GM12878 (cell line): ENCODE data around the gene TADA1. TPM values are rescaled to one million over a fixed set of nuclear protein-coding genes. Genes with fewer than 3 reads are reported as not detected.

Experiments used
- ATAC-seq: fragments of 200-7000 bp; cut with Tn5 transposase; 3 replicates; pipeline ENCODE4 v1.9.1; 2020; ENCODE audit warnings: mild to moderate bottlenecking, moderate library complexity
- BruUV-seq: library from RNA; stranded (reverse); fragments of 400-500 nt; replicated peaks from 2 replicates; lab custom pipeline; 2021; lab: Mats Ljungman, UMichigan
- CTCF ChIA-PET: fragments of 300-600 bp; sonication (Branson Sonifier 250); formaldehyde crosslinking; extraction: SDS; loops from one replicate; lab custom pipeline; 2021; ENCODE audit warnings: inconsistent platforms; lab: Yijun Ruan, JAX
- POLR2A ChIA-PET: fragments of 350-600 bp; formaldehyde crosslinking; extraction: SDS; loops from one replicate; lab custom pipeline; 2021; ENCODE audit warnings: inconsistent platforms; lab: Charles Lee
- RAD21 ChIA-PET: fragments of 300-600 bp; sonication (Branson Sonifier 250); formaldehyde crosslinking; loops from one replicate; lab custom pipeline; 2023; ENCODE audit warnings: antibody characterized with exemption; ENCODE audit not compliant: unreplicated experiment; lab: Charles Lee
- SMC1A ChIA-PET: fragments of 300-600 bp; sonication (Branson Sonifier 250); formaldehyde crosslinking; loops from one replicate; lab custom pipeline; 2023; ENCODE audit not compliant: unreplicated experiment, uncharacterized antibody; lab: Charles Lee
- DNase-seq: peaks from one replicate; pipeline ENCODE4 v3.0.0-alpha.2; 2011; ENCODE audit warnings: low read depth, low spot score
- FAIRE-seq: peaks from 3 replicates; lab custom pipeline; 2011; peaks lifted over from hg19 to GRCh38; lab: Jason Lieb, UNC
- H2AFZ ChIP-seq: 2 replicates; pipeline ENCODE4 v1.6.0; 2011; ENCODE audit warnings: low read depth, low read length, control low read depth; ENCODE audit not compliant: control insufficient read depth
- H3K27ac ChIP-seq: 2 replicates; pipeline ENCODE4 v1.5.1; 2011; ENCODE audit warnings: control low read depth; ENCODE audit not compliant: control insufficient read depth, insufficient read depth
- H3K27me3 ChIP-seq, 2 experiments: replicated peaks in 1 of 2; 2 replicates each; pipeline versions ENCODE4 v1.6.0 to v1.6.1; 2011; ENCODE audit warnings: low read length in 1 of 2; ENCODE audit not compliant: control insufficient read depth in 2 of 2, insufficient read depth in 2 of 2
- H3K36me3 ChIP-seq, 2 experiments: 2 replicates each; pipeline ENCODE4 v1.5.1; 2011; ENCODE audit warnings: low read length in 1 of 2; ENCODE audit not compliant: control insufficient read depth in 2 of 2, insufficient read depth in 2 of 2
- H3K4me1 ChIP-seq: 2 replicates; pipeline ENCODE4 v1.6.1; 2011; ENCODE audit warnings: mild to moderate bottlenecking, low read length, moderate library complexity, mixed read lengths; ENCODE audit not compliant: control insufficient read depth, insufficient read depth
- H3K4me2 ChIP-seq: 2 replicates; pipeline ENCODE4 v1.6.0; 2011; ENCODE audit warnings: control low read depth; ENCODE audit not compliant: control insufficient read depth, insufficient read depth
- H3K4me3 ChIP-seq: fragments of 200-600 bp; sonication (generic); 2 replicates; pipeline ENCODE4 v1.5.1; 2016
- H3K79me2 ChIP-seq: 2 replicates; pipeline ENCODE4 v1.6.0; 2011; ENCODE audit warnings: low read length; ENCODE audit not compliant: control insufficient read depth, insufficient read depth
- H3K9ac ChIP-seq: 2 replicates; pipeline ENCODE4 v1.8.0; 2011; ENCODE audit warnings: low read length, control low read depth, mixed read lengths; ENCODE audit not compliant: control insufficient read depth, insufficient read depth
- H3K9me3 ChIP-seq: replicated peaks from 3 replicates; pipeline ENCODE4 v1.5.1; 2011; ENCODE audit warnings: mild to moderate bottlenecking, low read length; ENCODE audit not compliant: control insufficient read depth, insufficient read depth
- H4K20me1 ChIP-seq: 2 replicates; pipeline ENCODE4 v1.6.0; 2011; ENCODE audit not compliant: control insufficient read depth, insufficient read depth
- CTCF ChIP-seq, 3 experiments: IDR thresholded peaks in 2 of 3; conservative IDR thresholded peaks in 1 of 3; 2 replicates each; pipeline ENCODE4 v1.5.1; 2011; ENCODE audit warnings: low read depth in 3 of 3, low read length in 3 of 3, mild to moderate bottlenecking in 3 of 3, control low read depth in 2 of 3, moderate library complexity in 2 of 3, inconsistent platforms in 1 of 3, mixed read lengths in 1 of 3; ENCODE audit not compliant: control insufficient read depth in 2 of 3, insufficient read depth in 1 of 3; ENCODE audit errors: extremely low read depth in 1 of 3
- EED ChIP-seq: sonication (generic); IDR thresholded peaks from 2 replicates; pipeline ENCODE4 v1.6.1; 2016; ENCODE audit warnings: antibody characterized with exemption, low read depth
- IRF5 ChIP-seq: fragments of 450-650 bp; IDR thresholded peaks from 2 replicates; pipeline ENCODE4 v1.6.1; 2017; ENCODE audit warnings: borderline replicate concordance
- LARP7 ChIP-seq: fragments of 450-650 bp; IDR thresholded peaks from 2 replicates; pipeline ENCODE4 v1.6.1; 2017; ENCODE audit warnings: mild to moderate bottlenecking
- RELB ChIP-seq: fragments of 450-650 bp; IDR thresholded peaks from 2 replicates; pipeline ENCODE4 v1.6.1; 2017; ENCODE audit warnings: low read depth, mild to moderate bottlenecking, moderate library complexity
- YY1 ChIP-seq: IDR thresholded peaks from 2 replicates; pipeline ENCODE4 v1.6.1; 2011; ENCODE audit warnings: low read depth, mild to moderate bottlenecking, low read length
- ZNF207 ChIP-seq: fragments of 450-650 bp; IDR thresholded peaks from 2 replicates; pipeline ENCODE4 v1.6.1; 2014; ENCODE audit warnings: antibody characterized with exemption, mild to moderate bottlenecking, borderline replicate concordance
- WGBS: methylation state at CpG from one replicate; pipeline ENCODE4 v1.1.6; 2016; ENCODE audit warnings: low lambda C conversion rate; ENCODE audit not compliant: insufficient replicate concordance, insufficient coverage; ENCODE audit errors: missing lambda C conversion rate; 5-methylcytosine and 5-hydroxymethylcytosine counted together
- in situ Hi-C: fragments of 300-500 bp; cut with MboI; formaldehyde crosslinking; loops from 9 replicates; pipeline ENCODE4 v1.14.3; 2018; ENCODE audit warnings: mixed read lengths
- intact Hi-C: fragments of 100-400 bp; cut with micrococcal nuclease; formaldehyde crosslinking; loops from one replicate; pipeline ENCODE4 v1.14.2; 2022; ENCODE audit not compliant: unreplicated experiment
- polyA plus RNA-seq, 11 experiments: library from polyadenylated mRNA; depleted of rRNA in 4 of 11; unstranded in 6 of 11; stranded (reverse) in 5 of 11; fragments of >200 nt; fragmentation: Nextera tagmentation in 4 of 11; fragmentation: Illumina TruSeq in 1 of 11; extraction: Ambion mirVana in 4 of 11; extraction: Trizol in 1 of 11; gene quantifications; 1 replicate in 1 of 11; 2 replicates in 10 of 11; pipeline versions ENCODE4 v1.2.1 to v1.2.3, GENCODE V29; 2011 to 2016; ENCODE audit warnings: inconsistent platforms in 2 of 11, missing spikeins in 2 of 11, low read depth in 1 of 11
- total RNA-seq, 4 experiments: library from RNA; depleted of rRNA in 3 of 4; stranded (reverse); fragments of >200 nt in 3 of 4; fragmentation: Illumina TruSeq in 1 of 4; extraction: Trizol in 1 of 4; gene quantifications; 2 replicates each; pipeline versions ENCODE4 v1.2.1 to v1.2.3, GENCODE V29; 2013 to 2021

Gene TADA1
- total and polyA plus RNA-seq, 10 of the 15 experiments (the other 5 are each of a cell fraction or from before 2014, with no cell fraction given) = 15.2 to 38.6 (median 26.5) TPM

- ChIA-PET SMC1A (interaction anchor here (0.7 to 1.5 kb wide), 5 partner anchors 16 to 219 kb away, joined by 3 to 4 read pairs (median 3); no protein-coding TSS in a partner anchor), CTCF (interaction anchor here (0.6 to 2.7 kb wide), 6 partner anchors 18 to 257 kb away, joined by 3 to 10 read pairs (median 4); partner anchors contain the start of gene TADA1), POLR2A (interaction anchor here (1.3 to 3.2 kb wide), 2 partner anchors 30 to 36 kb away, joined by 3 to 10 read pairs; partner anchors contain the start of gene TADA1), RAD21 (interaction anchor here (0.7 to 1.7 kb wide), 5 partner anchors 22 to 611 kb away, joined by 3 to 11 read pairs (median 3); partner anchors contain the start of gene TADA1)
- H3K79me2 ChIP-seq = peaks cover 20% of the 10 kb centered on the region
- H4K20me1 ChIP-seq = no peaks in the 10 kb centered on the region; the same call in 1 of the 2 replicates
- peaks cover 10 to 29% of the 10 kb centered on the region in 2 experiments for H3K36me3 ChIP-seq
- no peaks in the 10 kb centered on the region for H3K9me3 ChIP-seq
- intact Hi-C loops = no loop called here
- no peak for DNase-seq
- peak overlapping the region; percentile 96 for H3K4me3 ChIP-seq
- peak overlapping the region; percentile 69 for H3K9ac ChIP-seq
- H3K4me1 ChIP-seq = peaks cover 5% of the 10 kb centered on the region; the same call in 1 of the 2 replicates
- no peaks in the 10 kb centered on the region for H3K27me3 ChIP-seq
- H3K27ac ChIP-seq = peak overlapping the region; percentile 79; the same call in 1 of the 2 replicates
- no peak overlapping the region for H2AFZ ChIP-seq
- TF ChIP-seq ZNF207 (0 out of 2 replicates have a peak, but pooled peaks have one; percentile 56), LARP7 (peak; percentile 13; the same call in 1 of the 2 replicates), EED (0 out of 2 replicates have a peak, but pooled peaks have one; percentile 23), RELB (no peak), IRF5 (no peak), CTCF (IDR thresholded peaks at IDR 0.05 in 2 of 3, conservative IDR thresholded peaks at IDR 0.05 in 1 of 3; ENCODE audit: control insufficient read depth in 2 of 3, extremely low read depth in 1 of 3, insufficient read depth in 1 of 3, low read depth in 3 of 3, low read length in 3 of 3) (peak in 2 of 3 experiments; percentile 28 to 29; a peak in 3 of 6 replicates), YY1 (peak; percentile 30)
- TF ChIP-seq, all 136 proteins: peak for 5
- no TSS peak for BruUV-seq
- peak overlapping the region; percentile 86 for H3K4me2 ChIP-seq
- WGBS = under 1% methylated on average over 27 of the region's 82 CpGs
- in situ Hi-C loops = no loop called here
- FAIRE-seq (no peak), ATAC-seq (peak; percentile 49)
Observed at GRCh38 chr1:166839600-166840308, 36.3 kb downstream of the TADA1 start.
